GM18517 (cell line): Measurements from ENCODE around the gene FAM131C.
"Not testable (repeated sequence)": the region's sequence is repeated elsewhere in the genome, so short reads cannot be mapped to it uniquely, and the experiment has no call there.

Experiments used
- ATAC-seq: cut with Tn5 transposase; IDR thresholded peaks from one replicate; pipeline ENCODE4 v1.9.1; 2021; ENCODE audit warnings: mild to moderate bottlenecking, moderate library complexity; ENCODE audit not compliant: unreplicated experiment

FAM131C gene

DNA sequence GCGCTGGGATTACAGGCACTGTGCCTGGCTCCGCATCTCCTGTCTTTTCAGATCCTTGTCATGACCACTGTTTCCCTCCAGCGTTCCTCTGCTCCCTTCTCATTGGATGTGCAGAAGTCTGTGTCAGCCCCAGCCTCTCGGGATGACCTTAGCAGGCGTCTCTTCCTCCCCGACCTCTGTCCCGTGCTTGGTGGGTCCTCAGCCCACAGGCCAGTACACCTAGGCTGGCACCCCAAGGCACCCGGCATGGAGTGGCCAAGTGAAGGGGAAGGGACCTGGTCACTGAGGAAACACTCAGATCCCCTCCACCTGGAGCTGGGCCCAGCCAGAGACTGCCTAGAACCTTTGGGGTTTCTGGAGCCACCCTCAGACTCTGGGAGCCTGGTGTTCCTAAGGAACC is 32.3 kb downstream of the FAM131C start:
- ATAC-seq = no peak

GRCh38 chr1:16039871-16040270 is 33.6 kb downstream of the FAM131C start:
- not testable (repeated sequence) for ATAC-seq

DNA sequence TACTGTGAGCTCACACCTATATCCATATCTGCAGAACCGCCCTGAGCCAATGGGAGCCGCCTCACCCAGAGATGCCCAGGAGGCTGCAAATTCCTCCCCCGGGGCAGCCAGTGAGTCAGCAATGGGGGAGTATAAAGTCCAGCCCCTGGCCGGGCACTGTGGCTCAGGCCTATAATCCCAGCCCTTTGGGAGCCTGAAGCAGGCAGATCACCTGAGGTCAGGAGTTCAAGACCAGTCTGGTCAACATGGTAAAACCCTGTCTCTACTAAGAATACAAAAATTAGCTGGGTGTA is 34.9 kb downstream of the FAM131C start:
- no peak for ATAC-seq

GRCh38 chr1:16036461-16036860 is 37.0 kb downstream of the FAM131C start:
- ATAC-seq = not testable (repeated sequence)

DNA sequence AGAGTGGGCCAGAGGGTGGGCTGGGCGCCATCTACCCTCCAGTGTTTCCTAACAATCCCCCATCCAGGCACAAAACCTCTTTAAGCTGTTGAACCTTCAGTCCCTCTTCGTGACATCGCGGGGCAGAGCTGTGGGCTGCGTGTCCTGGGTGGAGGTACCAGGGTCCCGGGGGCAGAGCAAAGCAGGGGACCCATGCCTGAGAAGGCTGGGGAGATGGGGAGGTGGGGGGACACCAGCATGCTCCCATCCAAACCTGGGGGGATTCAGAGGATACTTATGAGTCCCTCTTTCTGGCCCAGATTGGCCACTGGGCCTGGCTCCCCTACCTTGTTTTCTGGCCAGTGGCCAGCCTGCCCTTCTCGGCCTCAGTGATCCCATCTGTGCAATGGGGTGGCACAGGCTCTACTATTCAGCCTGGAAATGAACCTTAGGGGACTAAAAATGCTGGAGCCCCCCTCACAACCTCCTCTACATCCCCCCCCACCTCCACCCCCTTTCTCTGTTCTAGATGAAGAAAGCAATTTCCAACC is 40.3 kb downstream of the FAM131C start:
- ATAC-seq = not testable (repeated sequence)

- ATAC-seq = no peak
These were observed 40.9 kb downstream of the FAM131C start for GRCh38 chr1:16032388-16033102.

- ATAC-seq = no peak
These were observed 41.9 kb downstream of the FAM131C start for GRCh38 chr1:16031551-16031950.

DNA sequence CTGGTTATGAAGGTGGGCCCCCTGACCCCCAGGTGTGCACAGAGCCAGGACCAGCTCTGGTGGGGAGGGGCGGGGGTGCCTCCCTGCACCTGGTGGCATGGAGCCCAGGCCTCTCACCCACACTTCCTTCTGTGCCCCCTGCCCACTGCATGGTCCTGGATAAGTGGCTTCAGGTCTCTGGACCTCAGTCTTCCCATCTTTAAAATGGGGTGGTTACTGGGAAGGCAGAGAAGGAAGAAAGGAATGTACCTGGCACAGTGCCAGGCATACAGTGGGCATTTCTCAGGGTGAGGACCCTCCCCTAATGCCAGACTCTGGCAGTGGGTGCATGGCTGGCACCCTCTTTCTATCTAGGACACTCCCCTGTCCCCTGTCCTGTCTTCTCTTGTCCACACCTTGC is 44.2 kb downstream of the FAM131C start:
- no peak for ATAC-seq

- not testable (repeated sequence) for ATAC-seq
These were observed 44.5 kb downstream of the FAM131C start for GRCh38 chr1:16029003-16029268.

DNA sequence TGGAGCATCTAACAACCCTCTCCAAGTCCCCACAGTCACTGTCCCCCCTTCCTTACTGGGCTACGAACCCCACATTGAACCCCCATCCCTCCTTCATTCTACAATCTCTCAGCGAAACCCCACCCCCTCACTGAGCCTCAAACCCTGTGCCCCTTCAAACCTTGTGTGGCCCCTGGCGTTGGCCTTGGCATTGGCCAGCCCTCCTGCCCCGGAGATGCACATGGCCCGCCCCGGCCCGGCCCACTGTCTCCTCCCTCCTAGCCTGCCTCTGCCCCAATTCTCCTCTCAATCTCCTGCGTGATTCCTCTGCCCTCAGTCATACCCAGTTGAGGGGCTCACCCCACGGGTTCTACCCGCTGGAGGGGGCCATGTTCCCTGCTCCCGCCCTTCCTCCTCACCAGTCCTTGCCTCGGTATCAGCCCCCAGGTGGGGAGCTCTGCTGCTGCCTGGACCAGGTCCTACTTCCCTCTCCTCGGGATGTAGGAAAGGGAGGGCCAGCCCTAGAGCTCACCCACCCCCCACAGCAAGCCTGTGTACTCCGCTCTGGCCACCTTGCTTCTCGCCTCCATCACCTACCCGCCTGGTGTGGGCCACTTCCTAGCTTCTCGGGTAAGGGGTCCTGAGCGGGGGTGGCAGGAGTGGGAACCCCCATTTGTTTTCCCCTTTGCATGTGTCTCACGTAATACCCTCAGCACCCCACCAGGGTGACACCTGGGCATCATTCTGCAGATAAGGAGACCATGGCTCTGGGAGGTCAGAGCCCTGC is 45.0 kb downstream of the FAM131C start:
- ATAC-seq = no peak

GRCh38 chr1:16026723-16027484 is 46.5 kb downstream of the FAM131C start:
- ATAC-seq = no peak

DNA sequence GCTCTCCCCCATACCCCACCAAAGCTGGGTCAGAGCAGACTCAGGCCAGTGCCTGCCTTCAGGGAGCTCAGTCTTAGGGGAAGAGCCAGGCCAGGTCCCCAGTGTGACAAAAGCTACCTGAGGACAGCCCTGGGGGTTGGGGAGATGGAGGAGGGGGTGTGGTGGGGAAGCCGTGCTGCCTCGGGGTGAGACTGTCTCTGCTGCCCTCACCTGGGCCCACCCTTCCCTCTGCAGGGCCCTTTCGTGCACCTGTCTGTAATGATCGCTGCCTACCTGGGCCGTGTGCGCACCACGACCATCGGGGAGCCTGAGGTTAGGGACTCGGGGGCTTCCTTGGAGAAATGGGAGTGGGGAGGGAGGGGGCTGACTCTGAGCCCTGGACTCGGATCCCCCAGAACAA is 47.1 kb downstream of the FAM131C start:
- not testable (repeated sequence) for ATAC-seq

DNA sequence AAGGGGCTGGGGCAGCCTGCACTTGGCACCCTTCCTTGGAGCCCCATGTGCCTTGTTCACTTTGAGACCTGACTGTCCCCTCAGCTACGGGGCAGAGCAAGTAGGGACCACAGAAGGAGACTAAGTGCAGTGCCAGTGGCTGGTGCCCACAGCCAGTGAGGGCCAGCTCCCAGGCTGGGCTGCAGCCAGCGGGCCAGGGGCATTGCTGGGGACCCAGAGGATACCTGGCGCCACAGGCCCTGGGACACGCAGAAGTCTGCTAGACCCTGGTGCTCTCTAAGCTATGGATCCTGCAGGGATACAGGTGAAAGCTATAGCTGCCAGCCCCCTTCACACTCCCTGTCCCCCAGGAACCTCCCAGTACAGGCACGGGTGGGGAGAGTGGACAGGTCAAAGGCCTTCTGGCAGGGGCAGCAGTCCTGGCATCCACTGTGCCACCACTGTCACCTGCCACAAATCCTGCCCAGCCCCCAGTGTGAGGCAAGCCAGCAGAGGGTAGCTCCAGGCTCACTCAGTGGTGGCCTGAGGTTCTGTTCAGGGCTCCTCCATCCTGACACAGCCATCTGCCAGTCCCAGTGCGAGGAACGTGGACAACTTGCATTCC is 50.3 kb downstream of the FAM131C start:
- no peak for ATAC-seq

DNA sequence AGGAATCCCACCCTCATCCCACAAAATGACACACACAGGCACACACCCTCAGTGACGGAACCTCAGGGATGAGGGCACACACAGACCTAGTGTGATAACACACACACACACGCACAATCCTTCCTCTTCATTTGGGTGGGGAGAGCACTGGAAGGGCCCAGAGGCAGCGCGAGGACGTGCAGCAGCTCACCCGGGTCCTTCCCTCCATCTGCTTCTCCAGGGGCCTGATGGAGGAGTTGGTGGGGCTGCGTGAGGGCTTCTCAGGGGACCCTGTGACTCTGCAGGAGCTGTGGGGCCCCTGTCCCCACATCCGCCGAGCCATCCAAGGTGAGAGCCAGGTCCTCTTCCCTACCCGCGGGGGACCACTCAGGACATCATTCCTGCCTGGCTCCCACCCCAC is 51.1 kb downstream of the FAM131C start:
- ATAC-seq = no peak

DNA sequence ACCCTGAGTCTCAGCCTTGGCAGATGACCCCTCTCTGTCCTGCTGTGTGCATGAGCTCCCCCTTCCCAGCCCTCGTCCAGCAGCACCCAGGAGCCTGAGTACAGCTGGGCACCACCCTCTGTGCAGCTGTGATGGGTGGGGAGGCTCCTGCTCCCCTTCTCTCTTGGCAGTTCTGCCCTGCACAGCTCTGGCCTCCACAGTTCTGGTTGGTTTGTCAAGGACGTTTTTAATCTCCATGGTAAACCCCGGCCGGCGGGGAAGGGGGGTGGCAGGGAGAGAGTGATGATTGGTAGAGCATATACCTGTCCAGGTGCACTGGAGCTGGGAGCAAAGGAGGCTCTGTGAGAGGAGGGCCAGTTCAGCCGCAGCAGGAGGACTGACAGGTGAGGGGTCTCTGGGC is 51.8 kb downstream of the FAM131C start, which contains the start of gene CLCNKA:
Gene CLCNKA, plus strand, starts transcription at position 356 of the 400 bp plus-strand sequence. CDS start 584 bp downstream, outside the sequence.
- no peak for ATAC-seq

DNA sequence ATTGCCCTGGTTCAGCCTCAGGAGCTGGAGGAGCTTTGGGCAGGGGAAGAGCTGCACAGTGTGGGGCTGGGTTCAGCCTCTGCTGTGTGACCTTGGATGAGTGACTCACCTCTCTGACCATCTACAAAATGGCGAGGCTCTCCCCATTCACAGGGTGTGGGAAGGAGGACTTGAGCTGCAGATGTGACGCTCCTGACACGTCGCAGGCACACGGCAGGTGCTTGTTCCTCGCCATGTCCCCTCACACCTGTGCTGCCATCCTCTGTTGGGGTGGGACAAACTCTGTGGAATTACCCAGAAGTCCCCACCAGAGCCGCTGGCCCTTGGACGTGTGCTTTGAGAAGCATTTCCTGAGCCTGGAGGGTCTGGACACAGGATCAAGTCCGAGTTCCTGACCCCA is 52.6 kb downstream of the FAM131C start:
- not testable (repeated sequence) for ATAC-seq

DNA sequence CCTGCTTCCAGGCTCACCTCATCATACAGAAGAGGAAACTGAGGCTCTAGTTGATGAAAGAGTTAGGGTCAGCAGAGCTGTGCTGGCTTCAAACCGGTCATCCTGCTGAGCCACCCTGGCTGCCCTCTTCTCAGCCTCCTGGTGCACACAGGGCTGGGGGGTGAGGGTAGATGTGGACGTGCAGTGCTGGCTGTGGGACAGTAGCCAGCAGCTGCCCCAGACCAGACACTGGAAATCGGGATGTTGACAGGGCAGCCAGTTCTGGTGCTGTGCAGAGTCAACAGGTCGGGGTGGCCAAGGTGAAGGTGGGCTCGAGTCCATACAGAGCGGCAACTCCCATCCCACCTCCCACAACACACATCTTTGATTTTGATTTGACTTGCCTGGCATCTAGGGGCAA is 53.1 kb downstream of the FAM131C start:
- no peak for ATAC-seq

- ATAC-seq = no peak
These were observed 53.7 kb downstream of the FAM131C start for GRCh38 chr1:16019644-16020277.

DNA sequence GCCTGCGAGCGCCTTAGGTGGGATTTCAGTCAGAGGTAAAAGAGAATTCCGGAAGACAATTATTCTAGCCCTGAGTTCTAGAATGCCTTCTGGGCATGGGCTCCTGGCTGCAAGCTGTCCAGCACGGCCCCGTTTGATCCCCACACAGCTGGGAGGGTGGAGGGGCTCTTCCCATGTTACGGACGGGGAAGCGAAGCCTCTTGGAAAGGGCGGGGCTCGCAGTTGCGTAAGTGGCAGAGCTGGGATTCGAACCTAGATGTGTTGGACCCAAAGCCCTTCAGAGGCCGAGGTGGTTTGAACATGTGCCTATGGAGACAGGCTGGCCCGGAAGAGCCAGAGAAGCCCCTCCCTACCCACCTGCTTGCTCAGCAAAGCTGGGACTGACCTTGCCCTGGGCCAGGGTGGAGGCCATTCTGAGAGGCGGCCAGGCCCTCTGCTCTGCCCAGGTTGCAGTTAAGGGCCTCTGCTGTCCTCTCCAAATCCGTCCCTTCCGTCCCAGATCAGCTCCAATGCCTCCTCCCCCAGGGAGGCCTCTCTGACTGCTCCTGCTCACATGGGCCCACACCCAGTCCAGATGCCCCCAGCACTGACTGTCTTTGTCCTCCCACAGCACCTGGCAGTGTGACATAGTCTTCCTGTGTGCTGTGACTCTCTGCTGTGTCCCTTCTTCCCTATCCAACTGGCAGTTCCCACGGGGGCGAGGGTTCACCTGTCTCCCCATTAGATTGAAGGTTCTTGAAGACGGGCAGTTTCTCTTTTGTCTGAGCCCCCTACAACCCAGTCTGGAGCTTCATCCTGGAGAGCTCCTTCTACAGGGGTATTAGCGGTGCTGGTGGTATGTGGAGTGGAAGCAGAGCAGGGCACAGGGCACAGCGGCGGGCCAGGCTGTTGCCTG is 54.5 kb downstream of the FAM131C start:
- no peak for ATAC-seq

GRCh38 chr1:16018308-16018707 is 55.1 kb downstream of the FAM131C start:
- no peak for ATAC-seq
